HL-60/S4 (cell line): ENCODE data around the gene HRH2.

ENCODE experiments used
- in situ Hi-C: fragments of 300-500 bp; cut with MboI; formaldehyde crosslinking; loops from 2 replicates; pipeline ENCODE4 v1.14.3; 2022; ENCODE audit warnings: low sequenced_read_pairs

Gene HRH2

GRCh38 chr5:175711472-175712312, 53.8 kb downstream of the HRH2 start:
- in situ Hi-C loops = no loop called here

GRCh38 chr5:175712313-175712680, 54.4 kb downstream of the HRH2 start:
- in situ Hi-C loops = no loop called here

GRCh38 chr5:175712681-175713085, 54.8 kb downstream of the HRH2 start:
- in situ Hi-C loops = no loop called here

- in situ Hi-C loops = no loop called here
Observed at GRCh38 chr5:175713930-175714329, 56.1 kb downstream of the HRH2 start.

DNA sequence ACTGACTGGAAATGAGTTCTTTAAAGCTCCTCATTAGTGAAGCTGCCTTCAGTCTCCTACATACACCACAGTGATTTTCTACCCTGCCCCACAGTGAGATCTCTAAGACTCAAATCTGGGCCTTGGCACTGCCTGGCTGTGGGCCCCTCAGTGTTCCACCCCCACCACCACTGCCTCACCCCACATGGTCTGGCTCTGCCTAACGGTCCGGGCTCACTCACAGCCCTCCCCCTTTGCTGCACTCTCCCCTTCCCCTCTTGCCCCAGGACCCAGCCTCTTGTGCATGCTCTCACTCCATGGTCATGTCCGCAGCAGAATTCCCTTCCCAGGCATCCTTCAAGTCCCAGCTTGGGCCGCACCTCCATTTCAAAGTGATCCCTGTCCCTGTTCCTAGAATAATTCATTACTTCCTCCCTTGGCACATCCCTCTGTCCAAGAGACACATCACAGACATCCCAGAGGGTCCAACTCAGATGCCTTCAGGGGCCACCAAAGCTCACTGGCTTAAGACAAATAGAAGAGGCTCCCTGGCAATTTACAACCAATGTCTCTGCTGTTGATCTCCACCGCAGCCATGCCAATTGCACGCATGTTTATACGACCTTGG, 56.7 kb downstream of the HRH2 start:
- in situ Hi-C loops = loop anchor here (5.0 kb wide), 1 partner anchor 182 kb away; no protein-coding TSS in a partner anchor

GRCh38 chr5:175715627-175716522, 58.0 kb downstream of the HRH2 start:
- in situ Hi-C loops = loop anchor here (5.0 kb wide), 1 partner anchor 184 kb away; no protein-coding TSS in a partner anchor

GRCh38 chr5:175717837-175718236, 60.0 kb downstream of the HRH2 start:
- in situ Hi-C loops = loop anchor here (5.0 kb wide), 1 partner anchor 186 kb away; no protein-coding TSS in a partner anchor

DNA sequence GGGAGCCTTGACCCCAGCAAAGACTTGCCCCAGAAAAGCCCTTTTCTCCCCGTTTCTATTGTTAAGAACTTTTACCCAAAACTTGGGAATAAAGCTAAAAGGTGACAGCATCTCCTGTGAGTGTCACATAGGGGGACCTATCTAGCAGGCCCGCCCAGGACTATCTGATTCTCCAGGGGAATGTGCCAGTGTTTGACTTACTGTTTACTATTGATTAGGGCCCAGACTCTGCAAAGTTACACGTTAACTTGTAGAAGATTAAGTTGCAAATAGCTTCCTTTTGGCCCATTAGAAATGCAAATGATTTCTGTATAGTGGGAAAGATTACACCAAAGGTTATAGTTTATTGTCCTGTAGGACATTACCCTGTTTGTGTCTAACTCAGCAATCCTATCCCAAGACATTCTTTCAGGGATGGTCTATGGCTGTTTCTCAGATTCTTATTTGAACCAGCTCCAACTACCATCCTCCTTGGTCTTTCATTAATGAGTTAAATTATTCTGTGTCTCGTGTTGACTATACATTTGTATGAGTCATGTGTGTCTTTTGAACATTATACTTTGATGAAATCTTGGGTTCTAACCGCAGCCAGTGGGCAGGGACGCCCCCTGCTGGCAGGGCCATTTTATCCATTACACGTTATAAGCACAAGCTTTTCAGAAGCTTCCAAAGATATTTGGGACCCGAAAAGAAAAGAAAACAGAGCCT, 60.7 kb downstream of the HRH2 start:
- in situ Hi-C loops = loop anchor here (5.0 kb wide), 1 partner anchor 186 kb away; no protein-coding TSS in a partner anchor

DNA sequence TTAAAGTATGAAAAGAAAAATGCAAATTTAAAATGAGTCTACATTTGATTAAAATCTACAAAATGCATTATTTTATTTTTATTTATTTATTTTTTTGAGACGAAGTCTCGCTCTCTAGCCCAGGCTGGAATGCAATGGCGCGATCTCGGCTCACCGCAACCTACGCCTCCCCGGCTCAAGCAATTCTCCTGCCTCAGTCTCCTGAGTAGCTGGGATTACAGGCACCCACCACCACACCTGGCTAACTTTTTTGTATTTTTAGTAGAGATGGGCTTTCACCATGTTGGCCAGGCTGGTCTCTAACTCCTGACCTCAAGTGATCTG, 61.2 kb downstream of the HRH2 start:
- in situ Hi-C loops = loop anchor here (5.0 kb wide), 1 partner anchor 187 kb away; no protein-coding TSS in a partner anchor

GRCh38 chr5:175724314-175725275, 66.7 kb downstream of the HRH2 start:
- in situ Hi-C loops = no loop called here

DNA sequence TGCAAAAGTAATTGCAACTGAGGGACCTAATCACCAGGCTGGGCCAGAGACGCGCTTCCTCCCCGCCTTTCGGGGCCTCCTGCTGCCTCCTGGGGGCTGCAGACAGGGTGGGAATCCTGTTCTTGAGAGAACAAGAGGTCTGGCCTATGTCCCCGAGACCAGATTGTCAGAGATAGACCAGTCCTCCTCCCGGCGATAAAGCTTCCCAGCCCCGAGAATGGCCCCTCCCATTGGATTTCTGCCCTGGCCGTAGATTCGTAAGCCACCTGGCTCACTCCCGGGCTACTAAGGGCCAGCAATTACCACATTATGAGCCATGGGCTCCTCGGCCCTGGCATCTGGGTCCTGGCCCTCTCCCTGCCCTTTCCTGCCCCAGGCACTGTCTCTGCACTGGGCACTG, 70.4 kb downstream of the HRH2 start:
- in situ Hi-C loops = no loop called here

DNA sequence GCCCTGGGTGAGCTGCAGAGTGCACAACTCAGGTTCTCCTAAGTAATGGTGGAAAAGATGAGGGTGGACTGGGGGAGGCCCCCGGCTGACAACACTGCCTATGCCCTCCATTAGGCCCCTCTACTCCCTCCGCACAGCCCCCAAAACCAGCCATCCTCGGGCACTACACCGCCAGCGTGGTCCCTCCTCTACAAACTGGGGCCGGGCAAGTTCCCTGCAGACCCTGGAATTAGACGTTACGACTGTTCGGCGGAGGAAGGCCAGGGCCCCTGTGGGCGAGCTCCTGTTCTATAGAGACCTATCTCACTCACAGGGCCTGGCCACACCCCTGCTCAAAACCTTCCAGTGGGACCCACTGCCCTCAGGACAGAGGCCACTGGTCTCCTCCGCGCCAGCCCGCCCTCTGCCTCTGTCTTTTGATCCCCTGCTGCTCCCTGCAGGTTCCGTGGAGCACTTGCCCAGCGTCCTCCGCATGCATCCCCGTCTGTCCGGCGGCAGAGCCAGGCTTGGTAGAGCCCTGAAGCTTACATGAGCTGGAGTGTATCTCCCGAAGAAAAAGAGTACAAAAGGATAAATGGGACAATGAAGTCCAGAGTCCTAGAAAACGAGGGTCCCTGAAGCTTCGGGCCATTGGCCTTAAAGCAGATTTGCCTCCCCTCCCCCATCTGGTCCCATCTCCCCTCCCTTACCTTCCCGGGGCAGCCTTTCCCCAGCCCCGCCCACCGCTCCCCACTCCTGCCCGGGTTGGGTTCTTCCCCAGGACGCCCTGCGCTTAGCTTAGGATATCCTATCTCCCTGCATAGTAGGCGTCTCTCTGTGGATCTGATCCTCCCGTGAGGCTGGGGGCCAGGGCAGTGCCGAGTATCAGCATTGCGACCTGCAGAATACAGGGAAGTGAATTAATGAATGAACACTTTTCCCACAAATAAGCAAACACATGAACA, 71.3 kb downstream of the HRH2 start:
- in situ Hi-C loops = no loop called here

- in situ Hi-C loops = no loop called here
Observed at GRCh38 chr5:175729829-175730277, 72.0 kb downstream of the HRH2 start.

DNA sequence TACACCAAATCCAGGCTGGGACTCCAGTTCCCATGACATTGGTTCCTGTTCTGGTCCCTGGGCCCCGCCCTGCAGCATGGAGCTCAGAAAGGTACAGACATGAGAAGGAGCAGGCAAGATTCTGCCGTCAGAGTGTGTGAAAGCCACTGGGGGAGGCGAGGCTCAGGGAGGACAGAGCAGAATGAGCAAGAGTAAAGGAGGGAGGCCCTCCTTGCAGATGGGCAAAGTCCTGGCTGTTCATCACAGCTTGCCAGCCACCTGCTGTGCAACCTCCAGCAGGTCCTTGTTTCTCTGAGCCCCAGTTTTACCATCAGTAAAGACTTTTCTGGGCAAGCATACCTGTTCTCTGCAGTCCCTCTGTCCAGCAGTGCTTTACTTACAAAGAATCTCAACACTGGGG, 73.3 kb downstream of the HRH2 start:
- in situ Hi-C loops = no loop called here

DNA sequence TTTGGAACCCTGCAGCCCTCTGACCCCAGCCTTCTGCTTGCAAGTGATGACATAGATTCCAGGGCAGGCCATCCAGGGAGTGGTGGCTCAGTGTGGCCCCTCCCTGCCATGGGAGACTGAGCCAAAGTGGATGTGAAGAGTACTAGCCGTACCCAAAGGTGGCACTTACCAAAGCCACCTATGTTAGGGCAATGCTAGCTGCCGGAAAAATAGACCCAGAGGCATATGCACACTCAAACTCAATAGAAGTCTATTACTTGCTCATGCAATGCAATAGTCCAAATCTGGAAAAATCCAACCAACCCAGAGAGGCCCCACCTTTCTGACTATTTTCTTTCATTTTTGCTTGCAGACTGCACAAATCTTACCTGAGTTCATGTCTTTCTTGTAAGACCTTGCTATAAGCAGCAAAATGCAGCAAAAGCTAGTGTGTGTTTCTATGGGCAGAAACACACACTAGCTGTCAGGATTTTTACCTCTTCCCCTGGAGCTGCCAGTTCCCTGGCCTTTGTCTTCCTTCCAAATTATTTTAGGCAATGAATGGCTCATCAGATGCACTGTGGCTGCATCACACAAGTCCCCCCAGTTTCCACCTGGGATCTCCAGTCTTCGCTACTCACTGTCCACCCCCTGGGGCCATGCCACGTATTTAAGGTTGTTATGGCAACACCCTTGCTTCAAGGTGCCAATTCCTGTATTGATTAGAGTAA, 74.0 kb downstream of the HRH2 start:
- in situ Hi-C loops = no loop called here

GRCh38 chr5:175733017-175733416, 75.1 kb downstream of the HRH2 start:
- in situ Hi-C loops = no loop called here

- in situ Hi-C loops = no loop called here
Observed at GRCh38 chr5:175734016-175734415, 76.1 kb downstream of the HRH2 start.

DNA sequence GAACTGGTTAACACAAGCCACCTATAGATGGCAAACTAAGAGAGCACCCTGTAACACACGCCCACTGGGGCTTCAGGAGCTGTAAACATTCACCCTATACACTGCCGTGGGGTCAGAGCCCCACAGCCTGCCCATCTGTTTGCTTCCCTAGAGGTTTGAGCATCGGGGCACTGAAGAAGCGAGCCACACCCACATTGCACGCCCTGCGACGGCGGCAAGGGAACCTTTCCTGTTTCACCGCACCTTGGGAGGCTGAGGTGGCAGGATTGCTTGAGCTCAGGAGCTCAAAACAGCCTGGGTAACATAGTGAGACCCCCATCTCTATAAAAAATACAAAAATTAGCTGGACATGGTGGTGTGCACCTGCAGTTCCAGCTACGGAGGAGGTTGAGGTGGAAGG, 76.6 kb downstream of the HRH2 start:
- in situ Hi-C loops = no loop called here
